Gastrocnemius medialis (tissue), 4 donors: ENCODE data around the gene CST3.
"Not testable (repeated sequence)": the region's sequence is repeated elsewhere in the genome, so short reads cannot be mapped to it uniquely, and the experiment has no call there.

Experiments
- CTCF ChIP-seq, 5 experiments: fragments of 450-650 bp in 3 of 5; fragments of 200-600 bp in 2 of 5; sonication (generic) in 2 of 5; IDR thresholded peaks in 4 of 5; conservative IDR thresholded peaks in 1 of 5; 1 replicate in 4 of 5; 2 replicates in 1 of 5; pipeline ENCODE4 v1.5.1; 2016 to 2019; ENCODE audit warnings: antibody characterized with exemption in 5 of 5, mild to moderate bottlenecking in 3 of 5, moderate library complexity in 3 of 5
- POLR2A ChIP-seq, 2 donors: fragments of 450-650 bp; IDR thresholded peaks; one replicate each; pipeline ENCODE4 v1.6.1; 2017; ENCODE audit warnings: antibody characterized with exemption in 2 of 2, mild to moderate bottlenecking in 2 of 2, moderate library complexity in 2 of 2

- TF ChIP-seq CTCF (IDR thresholded peaks at IDR 0.05 in 4 of 5, conservative IDR thresholded peaks at IDR 0.05 in 1 of 5); POLR2A (IDR thresholded peaks at IDR 0.05): not testable (repeated sequence)
Measured at GRCh38 chr20:23659610-23659988, 21.8 kb upstream of the CST3 start.
